CD4-positive, alpha-beta memory T cell (primary cell): ENCODE data around the gene AOC2. TPM values are rescaled to one million over a fixed set of nuclear protein-coding genes. Genes with fewer than 3 reads are reported as not detected.
"Not testable (repeated sequence)": the region's sequence is repeated elsewhere in the genome, so short reads cannot be mapped to it uniquely, and the experiment has no call there.

Experiments used
- CTCF ChIA-PET: fragments of 350-600 bp; sonication (Branson Sonifier 250); formaldehyde crosslinking; loops from one replicate; lab custom pipeline; 2021; ENCODE audit warnings: inconsistent platforms; ENCODE audit not compliant: partially characterized antibody; lab: Charles Lee
- POLR2A ChIA-PET: fragments of 350-600 bp; sonication (Branson Sonifier 250); formaldehyde crosslinking; loops from one replicate; lab custom pipeline; 2021; ENCODE audit not compliant: partially characterized antibody; lab: Charles Lee
- DNase-seq, 5 donors: peaks; one replicate each; pipeline versions ENCODE4 v3.0.0 to v3.0.0-alpha.2; 2020 to 2022; ENCODE audit warnings: mixed read lengths in 1 of 5
- H3K27ac ChIP-seq: one replicate; pipeline ENCODE4 v1.7.0; 2013; ENCODE audit warnings: low read depth, low read length
- H3K27me3 ChIP-seq: 2 replicates; pipeline ENCODE4 v1.7.0; 2013; ENCODE audit warnings: mild to moderate bottlenecking, low read length, moderate library complexity; ENCODE audit not compliant: insufficient read depth
- H3K36me3 ChIP-seq: 2 replicates; pipeline ENCODE4 v1.7.0; 2013; ENCODE audit warnings: mild to moderate bottlenecking, low read length, moderate library complexity; ENCODE audit not compliant: insufficient read depth
- H3K4me1 ChIP-seq: 2 replicates; pipeline ENCODE4 v1.7.0; 2013; ENCODE audit warnings: mild to moderate bottlenecking, low read length, moderate library complexity; ENCODE audit not compliant: insufficient read depth
- H3K4me3 ChIP-seq, 2 donors: one replicate each; pipeline ENCODE4 v1.7.0; 2013; ENCODE audit warnings: low read length in 2 of 2, mild to moderate bottlenecking in 1 of 2
- H3K9me3 ChIP-seq, 2 donors: one replicate each; pipeline ENCODE4 v1.7.0; 2013; ENCODE audit warnings: low read length in 2 of 2, control low read depth in 1 of 2; ENCODE audit not compliant: control insufficient read depth in 1 of 2
- H3K27ac Mint-ChIP-seq, 7 donors: one replicate each; pipeline ENCODE4 v1.8.0; 2020 to 2021; ENCODE audit warnings: mixed read lengths in 7 of 7, mild to moderate bottlenecking in 6 of 7, inconsistent platforms in 3 of 7, moderate library complexity in 3 of 7
- H3K27me3 Mint-ChIP-seq, 2 donors: one replicate each; pipeline ENCODE4 v1.8.0; 2020 to 2021; ENCODE audit warnings: mixed read lengths in 2 of 2
- H3K36me3 Mint-ChIP-seq, 2 donors: one replicate each; pipeline ENCODE4 v1.8.0; 2020 to 2021; ENCODE audit warnings: mixed read lengths in 2 of 2, inconsistent platforms in 1 of 2, mild to moderate bottlenecking in 1 of 2
- H3K4me1 Mint-ChIP-seq, 4 donors: one replicate each; pipeline ENCODE4 v1.8.0; 2020 to 2021; ENCODE audit warnings: mixed read lengths in 4 of 4, mild to moderate bottlenecking in 1 of 4
- H3K4me3 Mint-ChIP-seq, 8 donors: one replicate each; pipeline ENCODE4 v1.8.0; 2020 to 2021; ENCODE audit warnings: mixed read lengths in 8 of 8, mild to moderate bottlenecking in 7 of 8, moderate library complexity in 6 of 8, inconsistent platforms in 3 of 8
- H3K9me3 Mint-ChIP-seq, 8 donors: one replicate each; pipeline ENCODE4 v1.8.0; 2020 to 2021; ENCODE audit warnings: mixed read lengths in 8 of 8, mild to moderate bottlenecking in 5 of 8, inconsistent platforms in 3 of 8, moderate library complexity in 1 of 8
- intact Hi-C: fragments of 100-400 bp; cut with micrococcal nuclease; formaldehyde crosslinking; loops from one replicate; pipeline ENCODE4 v1.15.1; 2023
- polyA plus RNA-seq, 2 donors: library from polyadenylated mRNA; unstranded; fragments of 300-500 nt; fragmentation: Illumina TruSeq; gene quantifications; one replicate each; pipeline ENCODE4 v1.2.3, GENCODE V29; 2021
- total RNA-seq, 2 experiments: library from RNA; stranded (reverse); gene quantifications; one replicate each; pipeline ENCODE4 v1.2.3, GENCODE V29; 2021

The AOC2 gene
- total and polyA plus RNA-seq, 4 experiments from 2014 or later = 0.17 to 2.7 (median 2.7) TPM; not detected in 1

GRCh38 chr17:42873932-42874695 lies 29.7 kb downstream of the AOC2 start:
- CTCF ChIA-PET, H3K27me3 ChIP-seq, H3K9me3 Mint-ChIP-seq, H3K4me1 ChIP-seq, H3K4me1 Mint-ChIP-seq, POLR2A ChIA-PET, H3K4me3 ChIP-seq, DNase-seq, H3K36me3 Mint-ChIP-seq, H3K4me3 Mint-ChIP-seq, H3K27ac ChIP-seq, H3K9me3 ChIP-seq, H3K36me3 ChIP-seq, H3K27ac Mint-ChIP-seq, intact Hi-C loops: not testable (repeated sequence)
- peaks cover 13% of the 10 kb centered on the region in 2 donors for H3K27me3 Mint-ChIP-seq

GRCh38 chr17:42877037-42877436 lies 32.7 kb downstream of the AOC2 start:
- peaks cover 11% of the 10 kb centered on the region in 2 donors for H3K27me3 Mint-ChIP-seq
- H3K4me3 ChIP-seq = no peak overlapping the region
- ChIA-PET POLR2A (no interaction called here), CTCF (no interaction called here)
- H3K36me3 ChIP-seq = no peaks in the 10 kb centered on the region
- H3K27ac ChIP-seq = no peak overlapping the region
- H3K36me3 Mint-ChIP-seq = no peaks in the 10 kb centered on the region
- H3K27me3 ChIP-seq = no peaks in the 10 kb centered on the region
- peak overlapping the region in 1 of 8 donors; percentile 3 for H3K4me3 Mint-ChIP-seq
- no peaks in the 10 kb centered on the region for H3K4me1 ChIP-seq
- peak overlapping the region in 1 of 7 donors; percentile 8 for H3K27ac Mint-ChIP-seq
- no peaks in the 10 kb centered on the region for H3K9me3 ChIP-seq
- no peaks in the 10 kb centered on the region for H3K4me1 Mint-ChIP-seq
- DNase-seq = no peak
- intact Hi-C loops = no loop called here
- H3K9me3 Mint-ChIP-seq = no peaks in the 10 kb centered on the region

- Mint-ChIP-seq H3K4me1 (no peaks in the 10 kb centered on the region), H3K27ac (peak overlapping the region in 1 of 7 donors; percentile 3), H3K4me3 (no peak overlapping the region), H3K36me3 (no peaks in the 10 kb centered on the region), H3K27me3 (peaks cover 6 to 11% of the 10 kb centered on the region in 2 donors), H3K9me3 (no peaks in the 10 kb centered on the region)
- H3K4me1 ChIP-seq = no peaks in the 10 kb centered on the region
- no peak overlapping the region for H3K4me3 ChIP-seq
- no peaks in the 10 kb centered on the region for H3K36me3 ChIP-seq
- H3K9me3 ChIP-seq = no peaks in the 10 kb centered on the region
- no peak for DNase-seq
- intact Hi-C loops = no loop called here
- H3K27ac ChIP-seq = no peak overlapping the region
- H3K27me3 ChIP-seq = no peaks in the 10 kb centered on the region
- CTCF ChIA-PET = no interaction called here
- POLR2A ChIA-PET = no interaction called here
Measured at GRCh38 chr17:42878123-42878880, 33.9 kb downstream of the AOC2 start.

- CTCF ChIA-PET = no interaction called here
- no peaks in the 10 kb centered on the region for H3K27me3 ChIP-seq
- DNase-seq = no peak
- intact Hi-C loops = no loop called here
- no peaks in the 10 kb centered on the region for H3K36me3 Mint-ChIP-seq
- no peak overlapping the region for H3K4me3 ChIP-seq
- no peak overlapping the region for H3K27ac ChIP-seq
- H3K36me3 ChIP-seq = no peaks in the 10 kb centered on the region
- H3K9me3 Mint-ChIP-seq = no peaks in the 10 kb centered on the region
- H3K9me3 ChIP-seq = no peaks in the 10 kb centered on the region
- H3K4me1 Mint-ChIP-seq = no peaks in the 10 kb centered on the region
- POLR2A ChIA-PET = no interaction called here
- no peak overlapping the region for H3K4me3 Mint-ChIP-seq
- no peaks in the 10 kb centered on the region for H3K4me1 ChIP-seq
- no peak overlapping the region for H3K27ac Mint-ChIP-seq
- H3K27me3 Mint-ChIP-seq = peaks cover 6 to 11% of the 10 kb centered on the region in 2 donors
Measured at GRCh38 chr17:42878924-42879595, 34.7 kb downstream of the AOC2 start.

- H3K4me3 Mint-ChIP-seq = no peak overlapping the region
- POLR2A ChIA-PET = no interaction called here
- intact Hi-C loops = no loop called here
- H3K27ac ChIP-seq = no peak overlapping the region
- no peaks in the 10 kb centered on the region for H3K9me3 ChIP-seq
- no peaks in the 10 kb centered on the region for H3K36me3 Mint-ChIP-seq
- H3K4me1 ChIP-seq = no peaks in the 10 kb centered on the region
- H3K36me3 ChIP-seq = no peaks in the 10 kb centered on the region
- CTCF ChIA-PET = no interaction called here
- no peak overlapping the region for H3K4me3 ChIP-seq
- H3K27me3 ChIP-seq = no peaks in the 10 kb centered on the region
- H3K9me3 Mint-ChIP-seq = no peaks in the 10 kb centered on the region
- H3K27me3 Mint-ChIP-seq = peaks cover 6 to 11% of the 10 kb centered on the region in 2 donors
- H3K4me1 Mint-ChIP-seq = no peaks in the 10 kb centered on the region
- DNase-seq = no peak
- H3K27ac Mint-ChIP-seq = no peak overlapping the region
Measured at GRCh38 chr17:42879596-42879985, 35.2 kb downstream of the AOC2 start.

- no peaks in the 10 kb centered on the region for H3K4me1 Mint-ChIP-seq
- CTCF ChIA-PET = no interaction called here
- no peaks in the 10 kb centered on the region for H3K36me3 Mint-ChIP-seq
- H3K27me3 Mint-ChIP-seq = peaks cover 3 to 8% of the 10 kb centered on the region in 2 donors
- Histone ChIP-seq H3K36me3 (no peaks in the 10 kb centered on the region), H3K27ac (no peak overlapping the region), H3K4me1 (no peaks in the 10 kb centered on the region), H3K4me3 (no peak overlapping the region), H3K9me3 (no peaks in the 10 kb centered on the region), H3K27me3 (no peaks in the 10 kb centered on the region)
- H3K9me3 Mint-ChIP-seq = no peaks in the 10 kb centered on the region
- intact Hi-C loops = no loop called here
- no peak for DNase-seq
- H3K4me3 Mint-ChIP-seq = no peak overlapping the region
- POLR2A ChIA-PET = no interaction called here
- no peak overlapping the region for H3K27ac Mint-ChIP-seq
Measured at GRCh38 chr17:42880776-42881310, 36.5 kb downstream of the AOC2 start.

GRCh38 chr17:42881706-42882105 lies 37.3 kb downstream of the AOC2 start:
- DNase-seq, H3K36me3 Mint-ChIP-seq, H3K4me3 ChIP-seq, H3K27ac ChIP-seq, H3K4me3 Mint-ChIP-seq, POLR2A ChIA-PET, CTCF ChIA-PET, H3K27ac Mint-ChIP-seq, H3K27me3 ChIP-seq, H3K9me3 ChIP-seq, H3K27me3 Mint-ChIP-seq, H3K4me1 ChIP-seq, H3K36me3 ChIP-seq, intact Hi-C loops, H3K9me3 Mint-ChIP-seq, H3K4me1 Mint-ChIP-seq: not testable (repeated sequence)
